Measurements from ENCODE around the gene SLC25A46. TPM values are rescaled to one million over a fixed set of nuclear protein-coding genes. Genes with fewer than 3 reads are reported as not detected.

The SLC25A46 gene
- total RNA-seq, 4 donors from 2014 or later = 49.3 to 63.3 (median 56.2) TPM

- WGBS = 23% methylated on average over 1 of the region's 1 CpG
- no peak for DNase-seq (ENCODE audit: extremely low spot score)
- no peak overlapping the region for H3K27ac ChIP-seq (replicated peaks in 1 of 4)
- TF ChIP-seq EP300 (IDR thresholded peaks at IDR 0.05) (no peak), POLR2A (IDR thresholded peaks at IDR 0.05; ENCODE audit: low read depth) (no peak), POLR2AphosphoS5 (IDR thresholded peaks at IDR 0.05) (no peak), CTCF (IDR thresholded peaks at IDR 0.05) (peak; percentile 30 to 40 (median 38))
- no peaks in the 10 kb centered on the region for H3K27me3 ChIP-seq
- H3K9me3 ChIP-seq = no peaks in the 10 kb centered on the region
- H3K36me3 ChIP-seq = no peaks in the 10 kb centered on the region
- no peak overlapping the region for H3K4me3 ChIP-seq
- intact Hi-C loops (cut with DNase I) = no loop called here
- H3K4me1 ChIP-seq = no peaks in the 10 kb centered on the region
These were observed 51.9 kb downstream of the SLC25A46 start for GRCh38 chr5:110790673-110791072.

DNA sequence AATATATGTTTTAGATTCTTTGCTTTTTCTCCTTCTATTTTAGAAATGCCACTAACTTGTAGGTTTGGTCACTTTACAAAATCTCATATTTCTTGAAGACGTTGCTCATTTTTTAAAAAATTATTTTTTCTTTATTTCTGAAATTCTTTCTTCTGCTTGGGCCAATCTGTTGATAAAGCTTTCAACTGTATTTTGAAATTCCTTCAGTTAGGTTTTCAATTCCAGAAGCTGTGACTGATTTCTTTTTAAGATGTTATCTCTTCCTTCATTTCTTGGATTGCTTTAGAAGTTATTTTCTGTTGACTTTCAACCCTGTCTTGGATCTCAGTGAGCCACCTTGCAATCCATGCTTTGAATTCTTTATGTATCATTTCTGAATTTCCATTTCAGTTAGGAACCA lies 64.2 kb downstream of the SLC25A46 start:
- Histone ChIP-seq H3K4me3 (no peak overlapping the region), H3K4me1 (no peaks in the 10 kb centered on the region), H3K9me3 (no peaks in the 10 kb centered on the region), H3K36me3 (no peaks in the 10 kb centered on the region), H3K27me3 (no peaks in the 10 kb centered on the region), H3K27ac (replicated peaks in 1 of 4) (no peak overlapping the region)
- intact Hi-C loops (cut with DNase I) = no loop called here
- 63% methylated on average over 1 of the region's 1 CpG for WGBS
- DNase-seq (ENCODE audit: extremely low spot score) = no peak
- TF ChIP-seq POLR2A (IDR thresholded peaks at IDR 0.05; ENCODE audit: low read depth) (no peak), POLR2AphosphoS5 (IDR thresholded peaks at IDR 0.05) (no peak), CTCF (IDR thresholded peaks at IDR 0.05) (no peak)

GRCh38 chr5:110803467-110804326 lies 64.9 kb downstream of the SLC25A46 start:
- Histone ChIP-seq H3K4me1 (no peaks in the 10 kb centered on the region), H3K9me3 (no peaks in the 10 kb centered on the region), H3K36me3 (no peaks in the 10 kb centered on the region), H3K4me3 (no peak overlapping the region), H3K27me3 (no peaks in the 10 kb centered on the region), H3K27ac (replicated peaks in 1 of 4) (no peak overlapping the region)
- no peak for DNase-seq (ENCODE audit: extremely low spot score)
- WGBS = 83% methylated on average over 1 of the region's 1 CpG
- TF ChIP-seq EP300 (IDR thresholded peaks at IDR 0.05) (no peak), CTCF (IDR thresholded peaks at IDR 0.05) (no peak), POLR2A (IDR thresholded peaks at IDR 0.05; ENCODE audit: low read depth) (no peak), POLR2AphosphoS5 (IDR thresholded peaks at IDR 0.05) (no peak)
- intact Hi-C loops (cut with DNase I) = no loop called here

GRCh38 chr5:110807169-110807568 lies 68.4 kb downstream of the SLC25A46 start:
- TF ChIP-seq POLR2A (IDR thresholded peaks at IDR 0.05; ENCODE audit: low read depth) (no peak), POLR2AphosphoS5 (IDR thresholded peaks at IDR 0.05) (peak in 1 of 2 donors; percentile 65)
- intact Hi-C loops (cut with DNase I) = no loop called here
- H3K9me3 ChIP-seq = peaks cover 0 to 8% (median 0%) of the 10 kb centered on the region in 4 donors
- H3K27me3 ChIP-seq = no peaks in the 10 kb centered on the region
- no peaks in the 10 kb centered on the region for H3K36me3 ChIP-seq
- H3K27ac ChIP-seq (replicated peaks in 1 of 4) = no peak overlapping the region
- DNase-seq (ENCODE audit: extremely low spot score) = no peak
- no peak overlapping the region for H3K4me3 ChIP-seq
- 34% methylated on average over 4 of the region's 4 CpGs for WGBS
- no peaks in the 10 kb centered on the region for H3K4me1 ChIP-seq

GRCh38 chr5:110809006-110809405 lies 70.2 kb downstream of the SLC25A46 start:
- peaks cover 0 to 16% (median 3%) of the 10 kb centered on the region in 4 donors for H3K9me3 ChIP-seq
- no peak overlapping the region for H3K27ac ChIP-seq (replicated peaks in 1 of 4)
- intact Hi-C loops (cut with DNase I) = no loop called here
- DNase-seq (ENCODE audit: extremely low spot score) = no peak
- H3K4me3 ChIP-seq = no peak overlapping the region
- no peaks in the 10 kb centered on the region for H3K4me1 ChIP-seq
- 88% methylated on average over 1 of the region's 1 CpG for WGBS
- TF ChIP-seq POLR2AphosphoS5 (IDR thresholded peaks at IDR 0.05) (no peak), CTCF (IDR thresholded peaks at IDR 0.05) (no peak), POLR2A (IDR thresholded peaks at IDR 0.05; ENCODE audit: low read depth) (no peak), EP300 (IDR thresholded peaks at IDR 0.05) (no peak)
- no peaks in the 10 kb centered on the region for H3K27me3 ChIP-seq
- no peaks in the 10 kb centered on the region for H3K36me3 ChIP-seq

Other genes starting within 250 kb of the SLC25A46 start
- 1 to 10 TPM; 1.2 to 3.8 (median 2.0) TPM for gene TMEM232, start 12.3 kb upstream of the SLC25A46 start, total RNA-seq

Data from esophagus muscularis mucosa (tissue), 4 donors.